IPS-20b (cell line): ENCODE results near the gene VPREB3.

ENCODE experiments used
- H3K27ac ChIP-seq: one replicate; pipeline ENCODE4 v1.5.1; 2013; ENCODE audit warnings: low read length
- H3K27me3 ChIP-seq: 2 replicates; pipeline ENCODE4 v1.6.1; 2013; ENCODE audit warnings: mild to moderate bottlenecking, low read length, inconsistent platforms; ENCODE audit not compliant: insufficient read depth
- H3K36me3 ChIP-seq: 2 replicates; pipeline ENCODE4 v1.6.1; 2013; ENCODE audit warnings: low read depth, mild to moderate bottlenecking, inconsistent platforms, low read length, moderate library complexity; ENCODE audit not compliant: insufficient read depth
- H3K4me1 ChIP-seq: 2 replicates; pipeline ENCODE4 v1.6.1; 2013; ENCODE audit warnings: mild to moderate bottlenecking, control low read depth, inconsistent platforms, low read length, moderate library complexity; ENCODE audit not compliant: insufficient read depth
- H3K4me3 ChIP-seq: 2 replicates; pipeline ENCODE4 v1.5.1; 2013; ENCODE audit warnings: mild to moderate bottlenecking, low read length, inconsistent platforms
- H3K9ac ChIP-seq: 2 replicates; pipeline ENCODE4 v1.6.1; 2013; ENCODE audit warnings: low read depth, mild to moderate bottlenecking, inconsistent platforms, low read length, moderate library complexity
- H3K9me3 ChIP-seq: 2 replicates; pipeline ENCODE4 v1.6.1; 2013; ENCODE audit warnings: mild to moderate bottlenecking, low read depth, low read length, inconsistent platforms; ENCODE audit not compliant: insufficient read depth

VPREB3 gene

DNA sequence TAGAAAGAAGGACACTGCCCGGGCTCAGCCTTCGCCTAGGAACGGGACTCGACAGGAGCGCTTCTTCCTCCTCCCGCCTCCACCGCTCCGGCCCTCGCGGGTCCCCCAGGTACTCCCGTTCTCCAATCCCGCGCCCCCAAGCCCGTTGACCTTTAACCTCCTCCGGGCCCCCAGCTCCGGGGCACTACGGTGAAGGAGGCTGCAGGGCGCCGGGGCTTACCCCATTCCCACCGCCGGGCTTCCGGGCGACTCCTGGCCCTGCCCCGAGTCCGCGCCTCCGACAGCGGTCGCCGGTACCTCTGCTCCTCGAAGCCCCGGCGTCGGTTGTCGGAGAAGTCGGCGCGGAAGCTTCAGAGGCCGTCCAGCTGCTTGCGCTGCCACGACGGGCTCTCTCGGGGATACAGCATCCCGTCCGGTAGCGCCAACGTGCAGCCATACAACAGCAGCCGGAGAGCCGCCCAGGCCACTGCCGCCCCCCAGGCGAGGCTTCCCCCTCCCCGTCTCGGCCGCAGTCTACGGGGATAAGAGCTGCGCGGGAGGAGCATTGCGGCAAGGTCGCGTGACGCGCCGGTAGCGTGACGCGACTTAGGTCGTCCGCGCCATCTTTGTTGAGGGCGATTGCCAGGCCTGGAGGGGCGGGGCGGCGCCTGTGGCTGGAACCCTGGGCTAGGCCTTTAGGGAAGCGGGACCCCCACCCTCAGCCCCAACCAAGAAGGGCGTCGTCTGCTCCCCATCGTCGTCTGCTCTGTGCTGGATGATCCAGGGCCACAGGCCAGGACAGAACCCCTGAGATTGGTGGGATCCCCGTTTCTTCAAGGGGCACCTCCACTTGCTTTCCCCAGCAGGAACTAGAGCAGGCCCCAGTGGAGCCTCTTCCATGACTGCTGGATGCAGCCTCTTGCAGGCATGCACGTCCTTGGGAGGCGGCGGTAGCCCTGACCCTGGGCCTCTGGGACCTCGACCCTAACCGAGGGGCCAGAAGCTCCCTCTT, 37.1 kb downstream of the VPREB3 start:
- H3K36me3 ChIP-seq, result peaks cover 21% of the 10 kb centered on the region; the same call in 1 of the 2 replicates
- peak overlapping the region; percentile 88 for H3K9ac ChIP-seq
- no peaks in the 10 kb centered on the region for H3K9me3 ChIP-seq

DNA sequence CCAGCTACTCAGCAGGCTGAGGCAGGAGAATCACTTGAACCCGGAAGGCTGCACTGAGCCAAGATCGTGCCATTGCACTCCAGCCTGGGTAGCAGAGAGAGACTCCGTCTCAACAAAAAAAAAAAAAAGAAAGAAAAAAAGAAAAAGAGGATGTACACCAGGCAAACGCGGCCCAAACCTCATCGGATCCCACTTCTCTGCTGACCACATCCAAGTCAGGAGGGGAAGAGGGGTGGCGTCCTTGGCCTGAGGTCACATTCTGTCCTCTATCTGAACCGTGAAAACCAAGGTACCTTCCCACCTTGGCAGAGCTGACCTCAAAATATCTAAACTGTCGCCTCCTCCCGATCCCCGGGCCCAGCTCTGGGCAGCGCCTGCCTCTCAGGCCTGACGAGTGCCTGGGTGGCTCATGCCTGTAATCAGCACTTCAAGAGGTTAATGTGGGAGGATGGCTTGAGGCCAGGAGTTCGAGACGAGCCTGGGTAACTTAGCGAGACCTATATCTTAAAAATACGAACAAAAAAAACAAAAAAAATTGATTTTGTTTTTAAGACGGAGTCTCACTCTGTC, 38.3 kb downstream of the VPREB3 start:
- H3K27ac ChIP-seq, result no peak overlapping the region
- H3K4me3 ChIP-seq, result peak overlapping the region; percentile 87
- peak overlapping the region; percentile 88; the same call in 1 of the 2 replicates for H3K9ac ChIP-seq
- no peaks in the 10 kb centered on the region for H3K9me3 ChIP-seq
- peaks cover 33% of the 10 kb centered on the region for H3K36me3 ChIP-seq
- H3K4me1 ChIP-seq, result peaks cover 3% of the 10 kb centered on the region; the same call in 1 of the 2 replicates
- H3K27me3 ChIP-seq, result no peaks in the 10 kb centered on the region

More for the DNA sequence above, 37.1 kb downstream of the VPREB3 start:
- Histone ChIP-seq H3K27me3 (no peaks in the 10 kb centered on the region), H3K4me3 (peak overlapping the region; percentile 87), H3K4me1 (peaks cover 3% of the 10 kb centered on the region; the same call in 1 of the 2 replicates), H3K27ac (peak overlapping the region; percentile 34)

DNA sequence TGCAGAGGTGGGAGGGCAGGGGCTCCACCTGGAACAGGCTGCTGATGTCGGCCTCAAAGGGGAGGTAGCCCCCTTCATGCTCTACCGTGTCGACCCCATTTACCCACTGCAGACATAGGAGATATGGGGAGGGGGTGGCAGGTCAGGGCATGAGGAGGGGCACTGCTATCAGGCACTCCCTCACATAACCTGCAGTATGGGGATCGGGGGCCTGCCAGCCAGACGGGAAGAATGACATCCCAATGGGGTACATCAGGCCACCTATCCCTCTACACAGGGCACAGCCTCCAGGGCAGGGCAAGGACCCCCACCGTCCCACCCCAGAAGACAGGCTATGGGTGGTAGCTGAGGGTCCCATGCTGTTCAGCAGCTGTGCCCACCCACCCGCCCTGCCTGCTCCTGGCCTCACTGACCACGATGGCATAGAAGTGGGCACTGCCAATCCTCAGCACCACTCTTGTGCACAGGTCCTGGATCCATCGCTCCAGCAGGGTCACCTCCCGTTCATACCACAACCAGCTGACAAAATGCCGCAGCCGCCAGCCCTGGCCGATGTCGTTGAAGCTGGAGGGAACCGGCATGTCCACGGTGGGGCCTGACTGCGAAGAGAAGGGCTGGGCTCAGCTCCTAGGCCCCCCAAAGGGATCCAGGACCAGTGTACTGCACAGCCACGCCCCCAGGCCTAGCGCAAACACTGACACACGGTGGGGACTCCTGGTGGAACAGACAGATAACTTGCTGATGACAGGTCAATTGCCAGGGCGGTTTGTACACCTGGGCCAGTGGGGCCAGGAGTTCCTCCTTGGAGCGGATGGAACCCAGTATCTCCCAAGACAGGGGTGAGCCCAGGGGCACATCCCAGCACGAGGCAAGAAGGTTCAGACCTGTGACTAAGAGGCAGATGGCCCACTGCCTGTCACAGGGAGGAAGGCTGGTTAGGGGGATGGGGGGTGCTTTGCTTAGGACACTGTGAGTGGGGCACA, 39.3 kb downstream of the VPREB3 start:
- Histone ChIP-seq H3K9ac (no peak overlapping the region), H3K27ac (no peak overlapping the region)

GRCh38 chr22:23713696-23714595, 40.3 kb downstream of the VPREB3 start:
- Histone ChIP-seq H3K27me3 (no peaks in the 10 kb centered on the region), H3K4me1 (peaks cover 3% of the 10 kb centered on the region; the same call in 1 of the 2 replicates), H3K9ac (no peak overlapping the region), H3K9me3 (no peaks in the 10 kb centered on the region), H3K27ac (no peak overlapping the region), H3K36me3 (peaks cover 53% of the 10 kb centered on the region), H3K4me3 (no peak overlapping the region)

More for the DNA sequence above, 39.3 kb downstream of the VPREB3 start:
- no peaks in the 10 kb centered on the region for H3K9me3 ChIP-seq
- no peaks in the 10 kb centered on the region for H3K27me3 ChIP-seq
- H3K4me3 ChIP-seq, result no peak overlapping the region
- peaks cover 43% of the 10 kb centered on the region for H3K36me3 ChIP-seq
- H3K4me1 ChIP-seq, result peaks cover 3% of the 10 kb centered on the region; the same call in 1 of the 2 replicates

GRCh38 chr22:23712256-23712655, 42.0 kb downstream of the VPREB3 start:
- H3K27ac ChIP-seq, result no peak overlapping the region
- no peak overlapping the region for H3K9ac ChIP-seq
- no peaks in the 10 kb centered on the region for H3K27me3 ChIP-seq
- H3K4me3 ChIP-seq, result no peak overlapping the region
- no peaks in the 10 kb centered on the region for H3K9me3 ChIP-seq
- H3K36me3 ChIP-seq, result peaks cover 70% of the 10 kb centered on the region
- H3K4me1 ChIP-seq, result peaks cover 3% of the 10 kb centered on the region; the same call in 1 of the 2 replicates

DNA sequence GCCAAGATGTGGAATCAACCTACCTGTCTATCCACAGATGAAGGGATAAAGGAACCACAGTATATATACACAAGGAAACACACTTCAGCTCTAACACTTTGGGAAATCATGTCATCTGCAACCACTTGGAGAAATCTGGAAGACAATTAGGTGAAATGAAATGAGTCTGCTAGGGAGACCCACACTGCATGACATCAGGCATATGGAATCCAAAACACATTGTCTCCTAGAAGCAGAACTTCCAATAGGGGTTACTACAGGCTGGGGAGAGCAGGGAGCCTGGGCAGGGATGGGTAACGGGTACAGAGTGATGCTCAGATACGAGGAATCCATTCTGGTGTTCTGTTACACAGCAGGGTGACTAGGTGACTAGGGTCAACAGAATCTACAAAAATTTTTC, 45.1 kb downstream of the VPREB3 start:
- H3K9ac ChIP-seq, result no peak overlapping the region
- no peak overlapping the region for H3K27ac ChIP-seq
- H3K4me1 ChIP-seq, result no peaks in the 10 kb centered on the region

GRCh38 chr22:23708270-23708669, 46.0 kb downstream of the VPREB3 start:
- no peaks in the 10 kb centered on the region for H3K27me3 ChIP-seq
- H3K4me3 ChIP-seq, result no peak overlapping the region
- H3K4me1 ChIP-seq, result no peaks in the 10 kb centered on the region
- H3K36me3 ChIP-seq, result peaks cover 96% of the 10 kb centered on the region
- no peak overlapping the region for H3K9ac ChIP-seq
- H3K27ac ChIP-seq, result no peak overlapping the region
- no peaks in the 10 kb centered on the region for H3K9me3 ChIP-seq

More for the DNA sequence above, 45.1 kb downstream of the VPREB3 start:
- no peaks in the 10 kb centered on the region for H3K9me3 ChIP-seq
- H3K27me3 ChIP-seq, result no peaks in the 10 kb centered on the region
- H3K36me3 ChIP-seq, result peaks cover 96% of the 10 kb centered on the region
- H3K4me3 ChIP-seq, result no peak overlapping the region

DNA sequence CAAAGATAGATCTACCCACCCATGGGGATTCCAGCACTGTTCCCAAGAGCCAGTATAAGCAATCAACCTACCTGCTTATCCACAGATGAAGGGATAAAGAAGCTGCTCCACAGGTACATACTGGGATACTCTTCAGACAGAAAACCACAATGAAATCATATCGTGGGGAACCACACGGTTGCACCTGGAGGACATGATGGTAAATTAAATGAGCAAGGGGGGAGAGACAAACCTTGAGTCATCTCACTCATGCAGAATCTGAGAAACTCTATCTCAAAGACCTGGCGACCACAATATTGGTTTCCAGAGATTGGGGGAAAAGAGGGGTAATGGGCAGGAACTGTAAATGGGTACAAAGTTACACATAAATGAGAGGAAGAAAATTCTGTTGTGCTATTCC, 48.9 kb downstream of the VPREB3 start:
- Histone ChIP-seq H3K4me1 (no peaks in the 10 kb centered on the region), H3K9me3 (no peaks in the 10 kb centered on the region), H3K9ac (no peak overlapping the region), H3K4me3 (no peak overlapping the region), H3K27me3 (no peaks in the 10 kb centered on the region), H3K36me3 (peaks cover 97% of the 10 kb centered on the region), H3K27ac (no peak overlapping the region)

GRCh38 chr22:23704829-23705228, 49.4 kb downstream of the VPREB3 start:
- Histone ChIP-seq H3K9me3 (no peaks in the 10 kb centered on the region), H3K36me3 (peaks cover 97% of the 10 kb centered on the region), H3K9ac (no peak overlapping the region), H3K27me3 (no peaks in the 10 kb centered on the region), H3K4me1 (no peaks in the 10 kb centered on the region), H3K4me3 (no peak overlapping the region), H3K27ac (no peak overlapping the region)

- Histone ChIP-seq H3K4me3 (no peak overlapping the region), H3K27me3 (no peaks in the 10 kb centered on the region), H3K9me3 (no peaks in the 10 kb centered on the region), H3K4me1 (no peaks in the 10 kb centered on the region), H3K9ac (no peak overlapping the region), H3K27ac (no peak overlapping the region), H3K36me3 (peaks cover 97% of the 10 kb centered on the region)
Observed at GRCh38 chr22:23704062-23704461, 50.2 kb downstream of the VPREB3 start.
